ENCODE data around the gene IPO8.

DNA sequence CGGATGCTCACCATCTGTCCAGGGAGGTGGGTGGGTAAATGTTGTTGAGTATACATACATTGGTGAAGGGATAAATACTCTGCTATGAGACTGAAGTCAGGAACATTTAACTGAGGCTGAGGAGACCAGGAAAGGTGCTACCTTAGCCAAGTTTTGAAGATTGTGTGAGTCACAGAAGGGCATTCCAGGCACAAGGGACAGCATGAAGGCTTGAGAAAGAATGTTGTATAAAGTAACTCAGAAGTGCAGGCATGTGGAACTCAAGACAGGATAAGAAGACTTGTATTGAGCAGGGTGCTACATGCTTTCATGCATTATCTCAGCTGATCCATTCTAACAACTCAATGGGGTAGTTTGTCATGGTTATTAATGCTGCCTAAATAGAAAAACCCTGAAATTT, 112.7 kb downstream of the IPO8 start:
- TF ChIP-seq, protein P1, sequence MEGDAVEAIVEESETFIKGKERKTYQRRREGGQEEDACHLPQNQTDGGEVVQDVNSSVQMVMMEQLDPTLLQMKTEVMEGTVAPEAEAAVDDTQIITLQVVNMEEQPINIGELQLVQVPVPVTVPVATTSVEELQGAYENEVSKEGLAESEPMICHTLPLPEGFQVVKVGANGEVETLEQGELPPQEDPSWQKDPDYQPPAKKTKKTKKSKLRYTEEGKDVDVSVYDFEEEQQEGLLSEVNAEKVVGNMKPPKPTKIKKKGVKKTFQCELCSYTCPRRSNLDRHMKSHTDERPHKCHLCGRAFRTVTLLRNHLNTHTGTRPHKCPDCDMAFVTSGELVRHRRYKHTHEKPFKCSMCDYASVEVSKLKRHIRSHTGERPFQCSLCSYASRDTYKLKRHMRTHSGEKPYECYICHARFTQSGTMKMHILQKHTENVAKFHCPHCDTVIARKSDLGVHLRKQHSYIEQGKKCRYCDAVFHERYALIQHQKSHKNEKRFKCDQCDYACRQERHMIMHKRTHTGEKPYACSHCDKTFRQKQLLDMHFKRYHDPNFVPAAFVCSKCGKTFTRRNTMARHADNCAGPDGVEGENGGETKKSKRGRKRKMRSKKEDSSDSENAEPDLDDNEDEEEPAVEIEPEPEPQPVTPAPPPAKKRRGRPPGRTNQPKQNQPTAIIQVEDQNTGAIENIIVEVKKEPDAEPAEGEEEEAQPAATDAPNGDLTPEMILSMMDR (IDR thresholded peaks at IDR 0.05 in 4 of 5, conservative IDR thresholded peaks at IDR 0.05 in 1 of 5) = no peak
- no peak for TF ChIP-seq POLR2A (IDR thresholded peaks at IDR 0.05)

Measured in gastrocnemius medialis (tissue), 4 donors.